DMS53 (cell line): ENCODE data around the gene CD40.
"Not testable (repeated sequence)": the region's sequence is repeated elsewhere in the genome, so short reads cannot be mapped to it uniquely, and the experiment has no call there.

ENCODE experiments used
- DNase-seq: peaks from one replicate; lab custom pipeline; 2025; lab: John Stamatoyannopoulos, UW

The CD40 gene

DNA sequence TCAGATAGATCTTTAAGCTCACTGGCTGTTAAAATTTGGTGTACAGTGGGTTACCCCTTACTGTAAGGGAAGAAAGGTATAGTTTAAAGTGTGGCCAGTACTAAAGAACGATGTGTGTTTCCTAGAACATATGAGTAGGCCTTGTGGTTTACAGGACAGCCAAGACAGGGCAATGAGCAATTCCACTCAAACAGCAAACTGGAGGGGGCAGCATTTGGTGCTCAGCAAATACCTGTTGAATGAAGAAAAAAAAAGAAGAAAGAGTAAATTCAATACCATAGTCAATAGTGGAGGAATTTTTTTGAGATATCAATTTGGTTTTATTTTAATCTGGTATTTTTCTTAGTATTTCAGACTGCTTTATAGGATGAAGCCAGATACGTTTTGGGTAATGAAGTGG lies 24.6 kb upstream of the CD40 start:
- no peak for DNase-seq

DNA sequence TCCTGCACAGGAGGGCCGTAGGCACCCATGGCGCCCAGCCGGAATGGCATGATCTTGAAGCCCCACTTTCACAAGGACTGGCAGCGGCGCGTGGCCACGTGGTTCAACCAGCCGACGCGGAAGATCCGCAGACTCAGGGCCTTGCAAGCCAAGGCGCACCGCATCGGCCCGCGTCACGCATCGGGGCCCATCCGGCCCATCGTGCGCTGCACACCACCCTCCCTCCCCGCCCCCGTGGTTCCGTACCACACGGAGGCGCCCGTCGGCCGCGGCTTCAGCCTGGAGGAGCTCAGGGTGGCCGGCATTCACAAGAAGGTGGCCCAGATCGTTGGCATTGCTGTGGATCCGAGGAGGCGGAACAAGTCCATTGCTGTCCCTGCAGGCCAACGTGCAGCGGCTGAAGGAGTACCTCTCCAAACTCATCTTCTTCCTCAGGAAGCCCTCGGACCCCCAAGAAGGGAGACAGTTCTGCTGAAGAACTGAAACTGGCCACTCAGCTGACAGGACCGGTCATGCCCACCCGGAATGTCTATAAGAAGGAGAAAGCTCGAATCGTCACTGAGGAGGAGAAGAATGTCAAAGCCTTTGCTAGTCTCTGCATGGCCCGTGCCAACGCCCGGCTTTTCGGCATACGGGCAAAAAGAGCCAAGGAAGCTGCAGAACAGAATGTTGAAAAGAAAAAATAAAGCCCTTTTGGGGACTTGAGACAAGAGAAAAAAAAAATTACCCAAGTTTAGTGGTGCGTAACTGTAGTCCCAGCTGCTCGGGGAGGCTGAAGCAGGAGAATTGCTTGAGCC lies 18.4 kb upstream of the CD40 start:
- DNase-seq: no peak

DNA sequence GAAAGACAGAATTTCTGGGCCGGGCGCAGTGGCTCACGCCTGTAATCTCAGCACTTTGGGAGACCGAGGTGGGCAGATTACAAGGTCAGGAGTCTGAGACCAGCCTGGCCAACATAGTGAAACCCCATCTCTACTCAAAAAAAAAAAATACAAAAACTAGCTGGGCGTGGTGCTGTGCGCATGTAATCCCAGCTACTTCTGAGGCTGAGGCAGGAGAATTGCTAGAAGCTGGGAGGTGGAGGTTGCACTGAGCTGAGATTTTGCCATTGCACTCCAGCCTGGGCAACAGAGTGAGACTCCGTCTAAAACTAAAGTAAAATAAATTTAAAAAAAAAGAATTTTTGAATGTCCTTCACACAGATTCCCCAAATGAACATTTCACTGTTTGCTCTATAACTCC lies 17.7 kb upstream of the CD40 start:
- not testable (repeated sequence) for DNase-seq

DNA sequence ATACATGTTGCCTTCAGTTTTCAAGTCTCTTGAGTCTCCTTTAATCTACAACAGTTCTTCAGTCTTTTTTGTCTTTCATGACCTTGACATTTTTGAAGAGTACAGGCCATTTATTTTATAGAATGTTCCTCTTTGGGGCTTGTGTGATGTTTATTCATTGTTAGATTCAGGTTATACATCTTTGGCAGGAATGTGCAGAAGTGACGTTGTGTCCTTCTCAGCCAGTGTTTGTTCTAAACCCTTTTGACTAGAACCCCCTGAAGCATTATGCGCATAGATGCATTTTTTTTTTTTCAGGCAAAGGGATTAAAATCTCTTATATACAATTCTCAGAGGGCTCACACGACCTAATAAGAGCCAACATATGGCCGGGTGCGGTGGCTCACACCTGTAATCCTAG lies 17.1 kb upstream of the CD40 start:
- DNase-seq: no peak

DNA sequence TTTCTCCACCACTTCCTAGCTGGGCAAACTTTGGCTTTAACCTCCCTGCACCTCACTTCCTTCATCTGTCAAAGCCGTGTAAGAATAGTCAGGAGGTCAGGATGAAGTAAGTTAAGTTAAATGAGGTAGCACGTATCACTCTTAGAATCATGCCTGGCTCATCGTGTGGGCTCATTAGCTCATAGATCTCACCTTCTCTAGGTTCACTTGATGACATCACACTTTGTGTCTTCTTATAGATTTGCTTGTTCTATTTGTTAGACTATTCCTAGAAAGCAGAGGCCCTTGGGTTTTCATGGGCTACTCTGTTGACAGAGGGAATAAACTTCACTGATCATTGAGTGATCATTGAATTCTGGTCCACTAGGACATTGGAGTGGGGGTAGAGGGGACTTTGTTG lies 16.2 kb upstream of the CD40 start:
- DNase-seq: no peak

DNA sequence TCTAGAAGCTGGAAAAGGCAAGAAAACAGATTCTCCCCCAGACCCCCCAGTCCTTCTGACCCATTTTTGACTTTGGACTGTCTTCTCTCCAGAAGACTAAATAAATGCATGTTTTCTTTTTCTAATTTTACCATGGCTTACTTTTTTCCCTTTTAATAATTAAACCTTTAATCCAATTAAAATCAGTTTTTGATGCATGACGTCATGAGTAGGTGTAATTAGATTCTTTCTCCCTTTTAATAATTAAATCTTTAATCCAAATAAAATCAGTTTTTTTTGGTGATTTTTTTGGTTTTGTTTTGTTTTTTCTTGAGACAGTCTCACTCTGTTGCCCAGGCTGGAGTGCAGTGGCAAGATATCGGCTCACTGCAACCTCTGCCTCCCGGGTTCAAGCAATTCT lies 15.2 kb upstream of the CD40 start:
- no peak for DNase-seq

DNA sequence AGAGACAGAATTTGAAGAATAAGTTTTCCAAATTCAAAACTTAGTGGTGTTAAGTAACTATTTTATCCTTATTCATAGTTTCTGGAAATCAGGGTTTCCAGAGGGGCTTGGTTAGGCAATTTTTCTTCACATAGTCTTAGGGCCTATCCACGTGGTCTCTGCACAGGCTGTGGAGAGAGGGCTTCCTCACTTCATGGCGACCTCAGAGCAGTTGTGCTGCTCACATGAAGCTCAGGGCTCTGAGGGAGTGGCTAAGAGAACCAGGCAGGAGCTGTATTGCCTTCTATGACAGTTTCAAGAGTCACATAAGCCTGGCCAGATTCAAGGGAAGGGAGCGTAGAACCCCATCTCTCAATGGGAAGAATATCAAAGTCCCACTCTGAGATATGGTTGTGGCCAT lies 13.9 kb upstream of the CD40 start:
- no peak for DNase-seq

DNA sequence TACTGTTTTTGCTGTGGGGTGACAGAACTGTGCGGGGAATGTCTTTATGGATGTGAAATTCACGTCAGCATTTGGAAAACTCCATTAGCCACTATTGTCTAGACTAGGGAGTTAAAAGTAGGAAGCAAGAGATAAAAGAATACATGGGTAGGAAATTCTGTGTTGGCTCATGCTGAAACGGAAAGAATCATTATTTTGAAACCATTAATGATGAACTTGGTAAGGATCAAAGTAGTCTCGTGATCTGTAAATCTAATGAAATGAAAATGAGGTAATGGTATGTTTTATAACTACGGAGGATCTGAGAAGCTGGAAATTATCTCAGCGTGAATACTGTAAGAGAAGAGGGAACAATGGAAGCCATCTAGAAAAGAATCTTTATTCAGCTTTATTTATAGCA lies 11.1 kb upstream of the CD40 start:
- DNase-seq: no peak

DNA sequence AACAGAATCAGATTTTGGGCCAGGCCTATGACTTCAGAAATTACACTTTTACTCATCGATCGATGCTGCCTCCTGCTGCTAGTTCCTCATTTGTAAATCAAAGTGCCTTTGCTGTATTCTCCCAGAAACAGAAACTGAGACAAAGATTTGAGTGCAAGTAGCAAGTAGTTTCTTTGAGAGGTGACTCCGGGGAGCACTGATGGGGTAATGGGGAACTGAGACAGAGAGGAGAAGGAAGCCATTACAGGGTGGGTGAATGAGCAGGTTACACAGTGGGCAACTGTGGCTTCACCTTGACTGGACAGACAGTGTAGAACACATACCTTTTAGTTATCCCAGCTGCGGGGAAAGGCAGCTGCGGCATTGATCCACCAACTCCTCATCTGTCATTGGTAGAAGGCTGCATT lies 9.7 kb upstream of the CD40 start:
- DNase-seq: no peak

DNA sequence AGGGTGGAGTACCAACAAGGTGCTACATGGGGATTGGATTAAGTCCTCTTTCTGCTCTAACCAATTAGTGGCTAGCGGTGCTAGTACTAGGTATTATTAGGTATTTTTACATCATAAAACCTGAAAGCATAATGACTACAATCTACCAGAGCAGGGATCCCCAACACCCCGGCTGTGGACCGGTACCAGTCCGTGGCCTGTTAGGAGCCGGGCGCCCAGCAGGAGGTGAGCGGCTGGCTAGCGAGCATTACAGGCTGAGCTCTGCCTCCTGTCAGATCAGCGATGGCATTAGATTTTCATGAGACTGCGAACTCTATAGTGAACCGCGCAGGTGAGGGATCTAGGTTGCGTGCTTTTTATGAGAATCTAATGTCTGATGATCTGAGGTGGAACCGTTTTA lies 9.1 kb upstream of the CD40 start:
- no peak for DNase-seq

DNA sequence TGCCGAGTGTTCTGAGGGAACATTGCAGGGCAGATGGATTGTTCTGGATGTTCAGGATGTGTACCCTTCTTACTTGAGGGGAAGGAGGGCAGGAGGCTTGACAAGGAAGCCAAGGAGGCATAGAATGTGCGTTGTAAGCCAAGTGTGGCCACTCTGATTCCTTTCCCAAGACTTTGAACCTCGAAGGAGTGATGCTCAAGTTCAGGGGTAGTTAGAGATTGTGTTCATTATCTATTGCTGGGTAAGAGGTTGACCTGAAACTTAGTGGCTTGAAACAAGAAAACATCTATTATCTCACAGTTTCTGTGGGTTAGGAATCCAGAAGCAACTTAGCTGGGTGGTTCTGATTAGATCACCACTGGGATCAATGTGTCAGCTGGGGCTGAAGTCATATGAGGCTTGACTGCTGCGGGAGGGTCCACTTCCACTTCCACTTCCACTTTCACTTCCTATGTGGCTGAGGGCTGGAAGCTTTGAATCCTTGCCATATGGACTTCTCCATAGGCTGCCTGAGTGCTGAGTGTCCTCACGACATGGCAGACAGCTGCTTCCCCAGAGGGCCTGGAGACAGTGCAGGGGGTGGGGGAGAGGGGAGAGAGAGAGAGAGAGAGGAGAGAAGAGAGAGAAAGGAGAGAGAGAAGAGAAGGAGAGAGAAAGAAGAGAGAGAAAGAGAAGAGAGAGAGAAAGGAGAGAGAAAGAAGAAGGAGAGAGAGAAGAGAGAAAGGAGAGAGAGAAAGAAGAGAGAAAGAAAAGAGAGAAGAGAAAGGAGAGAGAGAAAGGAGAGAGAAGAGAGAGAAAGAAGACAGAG lies 6.9 kb upstream of the CD40 start:
- no peak for DNase-seq

DNA sequence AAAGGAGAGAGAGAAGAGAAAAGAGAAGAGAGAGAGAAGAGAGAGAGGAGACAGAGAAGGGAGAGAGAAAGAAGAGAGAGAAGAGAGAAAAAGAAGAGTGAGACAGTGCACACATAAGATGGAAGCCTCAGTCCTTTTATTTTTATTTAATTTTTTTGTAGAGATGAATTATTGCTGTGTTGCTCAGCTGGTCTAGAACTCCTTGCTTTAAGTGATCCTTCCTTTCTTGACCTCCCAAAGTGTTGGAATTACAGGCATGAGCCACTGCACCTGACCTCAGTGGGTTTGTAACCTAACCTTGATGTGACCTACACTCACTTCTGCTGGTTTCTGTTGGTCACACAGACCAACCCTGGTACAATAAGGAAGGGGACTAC lies 6.3 kb upstream of the CD40 start:
- no peak for DNase-seq

DNA sequence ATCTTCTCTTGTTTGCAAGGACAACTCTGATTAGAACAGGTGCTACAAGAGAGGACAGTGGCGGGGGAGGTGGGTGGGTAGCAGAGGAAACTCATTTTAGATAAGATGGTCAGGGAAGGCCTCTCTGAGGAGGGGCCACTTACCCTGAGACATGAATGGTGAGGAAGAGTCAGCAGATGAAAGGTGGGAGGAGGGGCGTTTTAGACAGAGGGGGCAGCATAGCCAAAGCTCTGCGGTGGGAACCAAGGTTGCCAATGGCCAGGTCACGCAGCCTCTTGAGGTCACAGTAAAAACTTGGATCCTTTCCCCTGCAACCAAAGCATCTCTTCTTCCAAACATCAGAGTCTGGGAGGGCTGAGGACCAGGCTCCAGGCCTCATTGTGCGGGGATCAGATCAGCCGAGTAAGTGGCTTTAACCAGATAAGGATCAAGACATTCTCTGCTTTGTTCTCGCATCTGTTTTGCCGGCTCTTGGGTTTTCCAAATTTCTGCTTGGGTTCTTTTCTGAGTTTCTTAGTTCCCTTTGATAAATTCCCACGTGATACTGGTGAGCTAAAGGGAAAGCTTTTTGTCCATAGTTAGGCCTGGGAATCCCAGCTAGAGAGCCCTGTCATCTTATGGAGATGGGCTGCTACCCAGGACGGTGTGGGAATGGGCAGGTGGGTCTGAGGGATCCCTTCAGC lies 5.5 kb upstream of the CD40 start:
- no peak for DNase-seq

DNA sequence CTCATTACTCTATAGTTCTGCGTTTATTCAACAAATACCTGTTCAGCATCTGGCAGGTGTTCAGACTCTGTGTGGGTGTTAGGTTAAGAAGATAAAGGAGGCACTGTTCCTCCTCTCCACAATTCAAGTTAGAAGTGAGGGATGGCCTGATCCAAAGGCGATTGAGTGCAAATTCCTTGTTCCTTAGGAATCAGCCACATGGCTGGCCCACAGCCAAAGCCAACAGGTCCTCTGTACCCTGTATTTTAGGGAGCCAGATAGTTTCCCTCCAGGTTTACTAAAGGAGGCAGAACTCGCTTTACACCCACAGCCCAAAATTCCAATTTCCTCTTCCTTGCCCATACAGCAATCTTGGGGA lies 5.0 kb upstream of the CD40 start:
- no peak for DNase-seq

DNA sequence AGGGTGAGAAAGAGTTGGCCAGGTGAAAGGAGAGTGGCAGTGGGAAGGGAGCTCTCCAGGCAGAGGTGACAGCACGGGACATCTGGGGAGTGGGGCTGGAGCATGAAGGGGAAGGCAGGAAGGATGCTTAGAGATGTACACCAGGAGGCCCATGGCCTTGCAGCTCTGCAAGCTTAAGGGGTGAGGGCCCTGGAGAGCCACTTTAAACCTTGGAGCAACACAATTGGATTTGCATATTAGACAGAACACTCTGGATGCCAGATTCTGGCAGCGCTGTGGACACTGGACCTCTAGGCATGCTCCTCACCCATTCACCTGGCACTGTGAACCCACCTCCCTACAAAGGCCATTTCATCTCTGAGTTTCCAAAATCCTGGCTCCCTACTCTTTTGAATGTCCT lies 3.7 kb upstream of the CD40 start:
- DNase-seq: no peak

DNA sequence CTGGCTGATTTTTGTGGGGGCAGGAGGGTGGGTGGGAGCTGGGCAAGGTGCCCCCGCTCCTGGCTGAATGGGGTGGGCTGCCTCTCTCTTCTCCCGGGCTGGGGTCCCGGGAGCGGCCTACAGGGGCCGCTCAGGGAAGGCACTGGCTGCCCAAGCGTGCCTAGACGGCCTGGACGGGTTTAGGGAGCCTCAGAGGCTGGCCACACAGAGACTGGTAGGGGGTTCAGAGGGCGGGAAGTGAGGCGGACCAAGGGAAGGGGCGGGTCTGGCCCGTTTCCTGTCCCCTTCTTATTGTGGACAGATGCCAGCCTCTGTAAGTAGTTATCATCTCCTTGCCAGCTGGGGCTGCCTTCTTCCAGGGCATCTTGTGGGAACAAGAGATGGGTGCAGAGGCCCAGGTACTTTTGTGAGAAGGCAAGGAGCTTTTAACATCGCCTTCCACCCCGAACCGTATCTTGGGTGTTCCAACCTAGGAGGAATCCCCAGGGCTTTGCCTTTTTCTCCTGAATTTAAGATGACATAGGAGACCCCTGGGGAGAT lies 437 bp downstream of the CD40 start:
- no peak for DNase-seq

DNA sequence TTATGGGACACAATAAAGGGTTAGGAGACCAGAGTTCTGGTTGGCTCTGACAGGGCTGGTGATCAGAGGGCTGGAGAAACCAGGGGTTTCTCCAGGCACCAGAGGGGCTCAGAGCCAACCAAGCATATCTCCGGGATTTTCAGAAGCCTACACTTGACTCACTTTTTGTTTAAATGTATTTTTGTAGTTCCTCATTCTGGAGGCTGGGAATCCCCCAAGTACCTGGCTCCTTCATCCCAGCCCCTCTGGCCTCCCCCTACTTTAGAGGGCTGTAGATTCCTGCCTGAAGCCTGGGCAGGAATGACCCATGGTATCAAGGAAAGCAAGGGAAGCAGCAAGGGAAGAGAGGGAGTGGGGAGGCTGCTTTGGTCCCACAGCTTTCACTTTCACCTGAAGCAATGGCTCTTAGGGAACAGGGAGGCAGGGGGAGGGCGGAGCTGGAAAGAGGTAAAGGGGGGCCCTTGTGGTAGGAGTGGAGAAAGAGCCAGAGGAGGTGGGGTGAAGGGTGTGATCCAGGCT lies 973 bp downstream of the CD40 start:
- peak; percentile 15 for DNase-seq

DNA sequence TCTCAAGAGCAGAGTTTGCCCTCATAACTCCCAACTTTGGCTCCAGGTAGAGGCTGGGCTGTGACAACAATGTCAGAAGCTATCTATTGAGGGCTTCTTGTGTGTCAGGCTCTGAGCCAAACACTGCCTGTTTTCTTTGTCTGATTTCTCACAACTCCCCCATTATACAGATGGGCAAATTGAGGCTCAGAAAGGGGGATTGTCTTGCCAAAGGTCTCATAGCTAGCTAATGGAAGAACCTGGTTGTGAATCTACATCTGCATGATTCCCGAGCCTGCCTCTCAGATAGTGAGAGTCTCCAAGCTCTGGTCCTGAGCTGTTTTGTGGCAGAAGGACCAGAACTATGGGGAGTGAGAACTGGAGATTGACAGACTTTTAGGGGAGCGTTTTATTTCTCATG lies 1.4 kb downstream of the CD40 start:
- DNase-seq: no peak

DNA sequence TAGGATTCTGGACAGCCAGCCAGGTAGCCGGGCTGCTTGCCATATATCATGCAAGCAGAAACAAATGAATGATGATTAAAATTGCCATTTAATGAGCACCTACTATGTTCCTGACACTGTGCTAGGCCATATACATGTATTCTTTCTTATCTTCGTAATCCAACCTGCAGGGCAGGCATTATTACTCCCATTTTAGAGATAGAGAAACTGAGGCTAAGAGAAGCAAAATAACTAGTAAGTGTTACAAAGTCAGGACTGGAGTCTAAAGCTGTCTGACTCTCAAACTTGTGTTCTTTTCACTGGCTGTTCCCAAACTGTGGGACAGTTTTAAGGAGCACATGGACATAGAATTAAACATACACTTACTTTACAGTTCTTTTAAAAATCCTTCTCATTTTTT lies 2.0 kb downstream of the CD40 start:
- DNase-seq: no peak

DNA sequence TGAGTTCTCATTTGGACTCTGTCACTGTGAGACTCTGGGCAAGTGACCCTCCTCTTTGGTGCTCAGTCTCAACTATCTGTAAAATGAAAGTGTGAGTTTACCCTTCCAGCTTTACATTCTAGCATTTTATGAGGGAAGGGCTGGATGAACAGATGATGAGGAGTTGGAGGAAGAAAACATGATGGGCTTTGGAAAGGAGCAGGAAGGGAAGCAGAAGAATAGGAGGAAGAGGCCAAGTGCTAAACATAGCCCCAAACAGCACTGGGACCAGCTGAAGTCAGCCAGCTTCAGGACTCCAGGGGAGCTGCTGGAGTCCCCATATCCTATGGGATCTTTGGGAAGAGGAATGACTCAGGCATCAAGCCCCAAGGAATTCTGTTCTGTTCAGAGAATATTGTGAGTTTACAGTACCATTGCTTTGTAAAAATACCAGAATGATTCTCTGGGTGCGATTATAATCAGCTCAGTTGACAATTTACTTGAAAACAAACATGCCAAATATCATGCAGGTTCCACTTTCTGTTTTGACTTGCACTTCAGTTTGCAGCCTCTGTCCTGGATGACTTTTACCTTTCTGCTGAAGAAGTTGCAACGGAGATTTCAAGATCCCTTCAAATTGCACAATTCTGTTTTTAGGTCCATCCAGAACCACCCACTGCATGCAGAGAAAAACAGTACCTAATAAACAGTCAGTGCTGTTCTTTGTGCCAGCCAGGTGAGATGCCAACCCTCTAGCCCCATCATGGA lies 3.2 kb downstream of the CD40 start:
- DNase-seq: no peak

DNA sequence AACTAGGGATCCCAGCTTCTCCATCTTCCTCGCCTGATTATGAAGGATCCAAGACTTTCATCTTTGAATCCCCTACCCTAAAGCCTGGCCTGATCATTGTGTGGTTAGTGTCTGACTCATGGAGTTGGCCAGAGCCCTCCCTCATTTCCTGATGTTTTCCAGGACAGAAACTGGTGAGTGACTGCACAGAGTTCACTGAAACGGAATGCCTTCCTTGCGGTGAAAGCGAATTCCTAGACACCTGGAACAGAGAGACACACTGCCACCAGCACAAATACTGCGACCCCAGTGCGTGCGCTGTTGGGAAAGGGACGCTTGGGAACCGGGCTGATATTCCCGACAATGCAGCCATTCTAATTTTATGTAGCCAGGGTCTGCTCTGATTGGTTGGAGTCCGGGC lies 4.0 kb downstream of the CD40 start:
- DNase-seq: no peak
